Subcutaneous adipose tissue (tissue), 4 donors: Measurements from ENCODE around the gene FBF1. TPM values are rescaled to one million over a fixed set of nuclear protein-coding genes. Genes with fewer than 3 reads are reported as not detected.

Experiments
- CTCF ChIP-seq: fragments of 450-650 bp; IDR thresholded peaks from one replicate; pipeline ENCODE4 v1.5.1; 2016; ENCODE audit warnings: low read depth, mild to moderate bottlenecking, control low read depth, antibody characterized with exemption, moderate library complexity
- total RNA-seq, 4 donors: library from RNA; depleted of rRNA; stranded (reverse); fragments of >200 nt; gene quantifications; one replicate each; pipeline ENCODE4 v1.1.0, GENCODE V29; 2016

FBF1 gene
- total RNA-seq, 4 donors from 2014 or later: 3.1 to 8.8 (median 6.7) TPM

- no peak for TF ChIP-seq CTCF
These were observed 49.7 kb downstream of the FBF1 start for GRCh38 chr17:75891022-75891604.

- no peak for TF ChIP-seq CTCF
These were observed 51.4 kb downstream of the FBF1 start for GRCh38 chr17:75889454-75889853.

GRCh38 chr17:75888484-75888883 is 52.4 kb downstream of the FBF1 start:
- TF ChIP-seq CTCF: no peak

- TF ChIP-seq CTCF: no peak
These were observed 55.4 kb downstream of the FBF1 start for GRCh38 chr17:75885431-75885830.

- TF ChIP-seq CTCF: no peak
These were observed 59.0 kb downstream of the FBF1 start for GRCh38 chr17:75881678-75882454.

GRCh38 chr17:75880266-75880665 is 60.6 kb downstream of the FBF1 start:
- no peak for TF ChIP-seq CTCF

- TF ChIP-seq CTCF: no peak
These were observed 62.5 kb downstream of the FBF1 start, which contains the start of gene TRIM47 for GRCh38 chr17:75878174-75878998. Gene TRIM47 (minus strand): TSS chr17:75878581. CDS start chr17:75878548, 33 bp downstream.
